ENCODE data around the gene CYP26C1.

CYP26C1 gene

GRCh38 chr10:93059975-93060886 lies at the start of gene CYP26C1:
Gene CYP26C1 (plus strand): TSS chr10:93060798. CDS start chr10:93061264, 466 bp downstream.
- no peak for DNase-seq

- DNase-seq, result no peak
Observed at GRCh38 chr10:93015722-93016121, 44.9 kb upstream of the CYP26C1 start.

- DNase-seq, result no peak
Observed at GRCh38 chr10:93023013-93023650, 37.5 kb upstream of the CYP26C1 start.

GRCh38 chr10:93026072-93026471 lies 34.5 kb upstream of the CYP26C1 start:
- DNase-seq, result no peak

- DNase-seq, result no peak
Observed at GRCh38 chr10:93027508-93027907, 33.1 kb upstream of the CYP26C1 start.

GRCh38 chr10:93028883-93029282 lies 31.7 kb upstream of the CYP26C1 start:
- DNase-seq, result no peak

GRCh38 chr10:93030409-93030808 lies 30.2 kb upstream of the CYP26C1 start:
- DNase-seq, result no peak

GRCh38 chr10:93032105-93032808 lies 28.3 kb upstream of the CYP26C1 start:
- DNase-seq, result no peak

- DNase-seq, result no peak
Observed at GRCh38 chr10:93032809-93033137, 27.8 kb upstream of the CYP26C1 start.

- no peak for DNase-seq
Observed at GRCh38 chr10:93034426-93034825, 26.2 kb upstream of the CYP26C1 start.

GRCh38 chr10:93039110-93039509 lies 21.5 kb upstream of the CYP26C1 start:
- DNase-seq, result no peak

GRCh38 chr10:93039721-93040120 lies 20.9 kb upstream of the CYP26C1 start:
- no peak for DNase-seq

- DNase-seq, result no peak
Observed at GRCh38 chr10:93054486-93054885, 6.1 kb upstream of the CYP26C1 start.

GRCh38 chr10:93058139-93058538 lies 2.5 kb upstream of the CYP26C1 start:
- no peak for DNase-seq

- no peak for DNase-seq
Observed at GRCh38 chr10:93060887-93061593, 442 bp downstream of the CYP26C1 start.

GRCh38 chr10:93061594-93062513 lies 1.3 kb downstream of the CYP26C1 start:
- DNase-seq, result no peak

- DNase-seq, result peak; percentile 50 to 65
Observed at GRCh38 chr10:93062514-93063143, 2.0 kb downstream of the CYP26C1 start.

- no peak for DNase-seq
Observed at GRCh38 chr10:93063144-93063976, 2.8 kb downstream of the CYP26C1 start.

- no peak for DNase-seq
Observed at GRCh38 chr10:93063977-93064660, 3.5 kb downstream of the CYP26C1 start.
